HL-60 (cell line): ENCODE measurements around the gene TARM1.

ENCODE experiments used
- POLR2AphosphoS5 ChIP-seq: IDR thresholded peaks from 2 replicates; pipeline ENCODE4 v1.6.1; 2012; ENCODE audit warnings: low read depth
- TF ChIP-seq, protein P1 (sequence below): IDR thresholded peaks from one replicate; pipeline ENCODE4 v1.5.1; 2011; ENCODE audit warnings: low read length, control low read depth, inconsistent platforms; ENCODE audit not compliant: insufficient read depth

DNA sequence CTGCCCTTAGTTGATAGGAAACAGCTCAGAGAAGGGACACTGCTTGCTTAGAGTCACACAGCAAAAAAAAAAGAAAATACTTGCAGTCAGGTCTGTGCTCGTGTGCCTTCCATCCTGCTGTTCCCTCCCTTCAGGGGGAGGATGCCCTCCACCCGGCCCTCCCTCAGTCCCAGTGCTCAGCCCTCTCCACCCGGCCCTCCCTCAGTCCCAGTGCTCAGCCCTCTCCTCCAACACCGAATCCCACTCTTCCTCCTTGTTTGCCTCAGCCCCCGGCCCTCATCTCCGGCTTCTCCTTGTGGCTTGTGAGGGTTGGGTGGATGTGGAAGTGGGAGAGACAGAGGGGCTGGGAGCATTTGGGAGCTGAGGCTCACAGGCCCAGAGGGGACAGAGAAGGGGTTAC lies 28.5 kb upstream of the TARM1 start:
- TF ChIP-seq, protein P1, sequence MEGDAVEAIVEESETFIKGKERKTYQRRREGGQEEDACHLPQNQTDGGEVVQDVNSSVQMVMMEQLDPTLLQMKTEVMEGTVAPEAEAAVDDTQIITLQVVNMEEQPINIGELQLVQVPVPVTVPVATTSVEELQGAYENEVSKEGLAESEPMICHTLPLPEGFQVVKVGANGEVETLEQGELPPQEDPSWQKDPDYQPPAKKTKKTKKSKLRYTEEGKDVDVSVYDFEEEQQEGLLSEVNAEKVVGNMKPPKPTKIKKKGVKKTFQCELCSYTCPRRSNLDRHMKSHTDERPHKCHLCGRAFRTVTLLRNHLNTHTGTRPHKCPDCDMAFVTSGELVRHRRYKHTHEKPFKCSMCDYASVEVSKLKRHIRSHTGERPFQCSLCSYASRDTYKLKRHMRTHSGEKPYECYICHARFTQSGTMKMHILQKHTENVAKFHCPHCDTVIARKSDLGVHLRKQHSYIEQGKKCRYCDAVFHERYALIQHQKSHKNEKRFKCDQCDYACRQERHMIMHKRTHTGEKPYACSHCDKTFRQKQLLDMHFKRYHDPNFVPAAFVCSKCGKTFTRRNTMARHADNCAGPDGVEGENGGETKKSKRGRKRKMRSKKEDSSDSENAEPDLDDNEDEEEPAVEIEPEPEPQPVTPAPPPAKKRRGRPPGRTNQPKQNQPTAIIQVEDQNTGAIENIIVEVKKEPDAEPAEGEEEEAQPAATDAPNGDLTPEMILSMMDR, result no peak
- TF ChIP-seq POLR2AphosphoS5, result no peak
